NCI-H1436 treated with DMSO at 0.1 percent for 48 hours (cell line): ENCODE data around the gene CEP72.
"Not testable (repeated sequence)": the region's sequence is repeated elsewhere in the genome, so short reads cannot be mapped to it uniquely, and the experiment has no call there.

Source experiments
- DNase-seq: peaks from one replicate; lab custom pipeline; 2025; lab: John Stamatoyannopoulos, UW

The CEP72 gene

GRCh38 chr5:672329-673160 lies 60.4 kb downstream of the CEP72 start:
- DNase-seq: peak; percentile 32

GRCh38 chr5:673161-673830 lies 61.2 kb downstream of the CEP72 start:
- no peak for DNase-seq

GRCh38 chr5:673831-674629 lies 61.9 kb downstream of the CEP72 start:
- DNase-seq: no peak

GRCh38 chr5:674630-675011 lies 62.5 kb downstream of the CEP72 start:
- DNase-seq: no peak

GRCh38 chr5:675111-675870 lies 63.2 kb downstream of the CEP72 start:
- no peak for DNase-seq

GRCh38 chr5:675871-676698 lies 63.9 kb downstream of the CEP72 start:
- DNase-seq: no peak

GRCh38 chr5:676699-677076 lies 64.5 kb downstream of the CEP72 start:
- no peak for DNase-seq

- DNase-seq: no peak
Observed at GRCh38 chr5:677131-678101, 65.3 kb downstream of the CEP72 start.

- DNase-seq: not testable (repeated sequence)
Observed at GRCh38 chr5:678521-678920, 66.4 kb downstream of the CEP72 start.

- DNase-seq: not testable (repeated sequence)
Observed at GRCh38 chr5:679166-679895, 67.2 kb downstream of the CEP72 start.

- not testable (repeated sequence) for DNase-seq
Observed at GRCh38 chr5:680118-680795, 68.1 kb downstream of the CEP72 start.

- not testable (repeated sequence) for DNase-seq
Observed at GRCh38 chr5:680836-681235, 68.7 kb downstream of the CEP72 start.

GRCh38 chr5:681317-682191 lies 69.4 kb downstream of the CEP72 start:
- DNase-seq: not testable (repeated sequence)

GRCh38 chr5:682216-682615 lies 70.1 kb downstream of the CEP72 start:
- not testable (repeated sequence) for DNase-seq

GRCh38 chr5:682651-683358 lies 70.7 kb downstream of the CEP72 start:
- DNase-seq: not testable (repeated sequence)

GRCh38 chr5:683551-684481 lies 71.7 kb downstream of the CEP72 start:
- no peak for DNase-seq
